ENCODE results near the gene POLR2F. TPM values are rescaled to one million over a fixed set of nuclear protein-coding genes. Genes with fewer than 3 reads are reported as not detected.

POLR2F gene
- polyA plus RNA-seq, 1 donor (not counting 4 experiments of a cell fraction or from before 2014, with no cell fraction given): 119 TPM

DNA sequence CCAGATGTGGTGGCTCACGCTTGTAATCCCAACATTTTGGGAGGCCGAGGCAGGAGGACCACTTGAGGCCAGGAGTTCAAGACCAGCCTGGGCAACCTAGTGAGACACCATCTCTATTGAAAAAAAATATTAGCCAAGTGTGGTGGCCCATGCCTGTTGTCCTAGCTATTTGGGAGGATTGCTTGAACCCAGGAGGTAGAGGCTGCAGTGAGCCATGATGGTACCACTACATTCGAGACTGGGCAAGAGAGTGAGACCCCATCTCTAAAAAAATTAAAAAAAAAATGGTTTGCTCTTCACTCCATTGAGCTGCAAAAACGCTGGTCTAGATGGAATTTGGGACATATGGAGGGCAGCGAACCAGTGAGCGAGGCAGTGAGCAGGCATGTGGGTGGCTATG, 52.4 kb downstream of the POLR2F start:
- dilution Hi-C loops (cut with MboI; ENCODE audit: extremely low pct_ligation_motif_present, low sequenced_read_pairs): no loop called here

DNA sequence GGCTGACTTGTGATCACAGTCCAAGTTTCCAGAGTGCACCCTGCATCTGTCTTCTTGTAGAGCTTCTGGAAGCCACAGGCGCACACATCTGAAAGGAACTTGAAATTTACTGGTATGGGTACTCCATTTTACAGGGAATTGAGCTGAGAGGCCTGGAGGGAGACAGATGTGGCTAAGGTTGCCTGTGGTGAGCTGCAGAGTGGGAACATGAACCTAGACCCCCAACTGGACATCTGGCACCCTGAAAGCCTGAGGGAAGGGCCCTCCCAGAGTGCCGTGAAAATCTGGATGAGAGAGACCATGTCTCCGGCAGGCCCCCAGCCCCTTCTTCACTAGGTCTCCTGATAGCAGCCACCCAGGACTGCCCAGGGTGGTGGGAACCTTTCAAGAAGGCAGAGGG, 53.4 kb downstream of the POLR2F start:
- H3K4me2 ChIP-seq (ENCODE audit: control insufficient read depth, extremely low read depth, insufficient read depth, low read depth, low read length): no peak overlapping the region
- FAIRE-seq: no peak

More for the DNA sequence above, 52.4 kb downstream of the POLR2F start:
- Histone ChIP-seq H3K4me2 (ENCODE audit: control insufficient read depth, extremely low read depth, insufficient read depth, low read depth, low read length) (no peak overlapping the region), H3K9ac (ENCODE audit: control insufficient read depth, extremely low read depth, insufficient read depth, low read length) (no peak overlapping the region), H3K27me3 (ENCODE audit: control insufficient read depth, extremely low read depth, insufficient read depth, low read length) (no peaks in the 10 kb centered on the region), H3K9me1 (ENCODE audit: control insufficient read depth, extremely low read depth, insufficient read depth, low read length) (no peaks in the 10 kb centered on the region), H3K4me3 (ENCODE audit: control insufficient read depth in 2 of 3, extremely low read depth in 1 of 3, insufficient read depth in 2 of 3, low read depth in 1 of 3, low read length in 3 of 3) (no peak overlapping the region), H3K9me3 (ENCODE audit: control insufficient read depth, low read depth, low read length) (no peaks in the 10 kb centered on the region), H3K27ac (ENCODE audit: control insufficient read depth, insufficient read depth, low read length) (no peak overlapping the region), H4K20me1 (ENCODE audit: control insufficient read depth, extremely low read depth, insufficient read depth, low read length) (no peaks in the 10 kb centered on the region), H2AFZ (ENCODE audit: control insufficient read depth, low read length) (no peak overlapping the region), H3K79me2 (ENCODE audit: control insufficient read depth, insufficient read depth, low read length) (no peaks in the 10 kb centered on the region), H3K36me3 (ENCODE audit: control insufficient read depth in 2 of 2, extremely low read depth in 1 of 2, insufficient read depth in 2 of 2, low read length in 2 of 2) (no peaks in the 10 kb centered on the region), H3K4me1 (ENCODE audit: control insufficient read depth, extremely low read depth, insufficient read depth, low read length) (no peaks in the 10 kb centered on the region)
- no peak for DNase-seq (ENCODE audit: low read depth, low spot score)
- TF ChIP-seq, protein P1, sequence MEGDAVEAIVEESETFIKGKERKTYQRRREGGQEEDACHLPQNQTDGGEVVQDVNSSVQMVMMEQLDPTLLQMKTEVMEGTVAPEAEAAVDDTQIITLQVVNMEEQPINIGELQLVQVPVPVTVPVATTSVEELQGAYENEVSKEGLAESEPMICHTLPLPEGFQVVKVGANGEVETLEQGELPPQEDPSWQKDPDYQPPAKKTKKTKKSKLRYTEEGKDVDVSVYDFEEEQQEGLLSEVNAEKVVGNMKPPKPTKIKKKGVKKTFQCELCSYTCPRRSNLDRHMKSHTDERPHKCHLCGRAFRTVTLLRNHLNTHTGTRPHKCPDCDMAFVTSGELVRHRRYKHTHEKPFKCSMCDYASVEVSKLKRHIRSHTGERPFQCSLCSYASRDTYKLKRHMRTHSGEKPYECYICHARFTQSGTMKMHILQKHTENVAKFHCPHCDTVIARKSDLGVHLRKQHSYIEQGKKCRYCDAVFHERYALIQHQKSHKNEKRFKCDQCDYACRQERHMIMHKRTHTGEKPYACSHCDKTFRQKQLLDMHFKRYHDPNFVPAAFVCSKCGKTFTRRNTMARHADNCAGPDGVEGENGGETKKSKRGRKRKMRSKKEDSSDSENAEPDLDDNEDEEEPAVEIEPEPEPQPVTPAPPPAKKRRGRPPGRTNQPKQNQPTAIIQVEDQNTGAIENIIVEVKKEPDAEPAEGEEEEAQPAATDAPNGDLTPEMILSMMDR (optimal IDR thresholded peaks at IDR 0.05 in 1 of 3, IDR thresholded peaks at IDR 0.05 in 1 of 3, conservative IDR thresholded peaks at IDR 0.05 in 1 of 3; ENCODE audit: extremely low read depth in 1 of 3, insufficient read depth in 2 of 3, low read length in 3 of 3): no peak
- no peak for TF ChIP-seq EZH2 (IDR thresholded peaks at IDR 0.05; ENCODE audit: low read length)
- no peak for FAIRE-seq

More for the DNA sequence above, 53.4 kb downstream of the POLR2F start:
- Histone ChIP-seq H3K79me2 (ENCODE audit: control insufficient read depth, insufficient read depth, low read length) (no peaks in the 10 kb centered on the region), H3K27ac (ENCODE audit: control insufficient read depth, insufficient read depth, low read length) (no peak overlapping the region), H3K9ac (ENCODE audit: control insufficient read depth, extremely low read depth, insufficient read depth, low read length) (no peak overlapping the region), H3K9me1 (ENCODE audit: control insufficient read depth, extremely low read depth, insufficient read depth, low read length) (no peaks in the 10 kb centered on the region), H3K4me3 (ENCODE audit: control insufficient read depth in 2 of 3, extremely low read depth in 1 of 3, insufficient read depth in 2 of 3, low read depth in 1 of 3, low read length in 3 of 3) (no peak overlapping the region), H3K9me3 (ENCODE audit: control insufficient read depth, low read depth, low read length) (no peaks in the 10 kb centered on the region), H3K4me1 (ENCODE audit: control insufficient read depth, extremely low read depth, insufficient read depth, low read length) (no peaks in the 10 kb centered on the region), H2AFZ (ENCODE audit: control insufficient read depth, low read length) (no peak overlapping the region), H4K20me1 (ENCODE audit: control insufficient read depth, extremely low read depth, insufficient read depth, low read length) (no peaks in the 10 kb centered on the region), H3K36me3 (ENCODE audit: control insufficient read depth in 2 of 2, extremely low read depth in 1 of 2, insufficient read depth in 2 of 2, low read length in 2 of 2) (no peaks in the 10 kb centered on the region), H3K27me3 (ENCODE audit: control insufficient read depth, extremely low read depth, insufficient read depth, low read length) (no peaks in the 10 kb centered on the region)
- TF ChIP-seq, protein P1 (optimal IDR thresholded peaks at IDR 0.05 in 1 of 3, IDR thresholded peaks at IDR 0.05 in 1 of 3, conservative IDR thresholded peaks at IDR 0.05 in 1 of 3; ENCODE audit: extremely low read depth in 1 of 3, insufficient read depth in 2 of 3, low read length in 3 of 3): no peak
- no peak for TF ChIP-seq EZH2 (IDR thresholded peaks at IDR 0.05; ENCODE audit: low read length)
- no peak for DNase-seq (ENCODE audit: low read depth, low spot score)
- dilution Hi-C loops (cut with MboI; ENCODE audit: extremely low pct_ligation_motif_present, low sequenced_read_pairs): no loop called here

All from keratinocyte (primary cell).